A549 (cell line): ENCODE measurements around the gene ADAMTS1. TPM values are rescaled to one million over a fixed set of nuclear protein-coding genes. Genes with fewer than 3 reads are reported as not detected.

Experiments
- ATAC-seq, 2 experiments: fragments of 200-7000 bp in 1 of 2; fragments of >200 bp in 1 of 2; cut with Nextera tagmentation in 1 of 2; cut with Tn5 transposase in 1 of 2; 3 replicates each; pipeline versions ENCODE4 v1.8.0 to v1.9.1; 2018 to 2020; ENCODE audit warnings: mild to moderate bottlenecking in 1 of 2, moderate library complexity in 1 of 2
- CTCF ChIA-PET: fragments of 300-600 bp; sonication (Branson Sonifier 250); formaldehyde crosslinking; extraction: SDS; loops from one replicate; lab custom pipeline; 2021; ENCODE audit warnings: antibody characterized with exemption, inconsistent platforms; lab: Yijun Ruan, JAX
- POLR2A ChIA-PET: fragments of 350-600 bp; formaldehyde crosslinking; extraction: SDS; loops from one replicate; lab custom pipeline; 2021; ENCODE audit warnings: antibody characterized with exemption, inconsistent platforms; lab: Yijun Ruan, JAX
- DNase-seq, 2 experiments: peaks; one replicate each; pipeline versions ENCODE4 v3.0.0 to v3.0.0-alpha.2; 2011 to 2016; ENCODE audit warnings: low read depth in 1 of 2, low spot score in 1 of 2
- FAIRE-seq: peaks from 2 replicates; lab custom pipeline; 2011; peaks lifted over from hg19 to GRCh38; lab: Jason Lieb, UNC
- H3K27ac ChIP-seq, 2 experiments: fragments of >200 bp; sonication (Bioruptor Twin); formaldehyde crosslinking; 3 replicates each; pipeline ENCODE4 v1.5.1; 2016 to 2017
- H3K4me1 ChIP-seq: fragments of >200 bp; sonication (Bioruptor Twin); formaldehyde crosslinking; 3 replicates; pipeline ENCODE4 v1.6.1; 2016
- H3K4me2 ChIP-seq: fragments of >200 bp; sonication (Bioruptor Twin); formaldehyde crosslinking; 3 replicates; pipeline ENCODE4 v1.6.1; 2016
- H3K4me3 ChIP-seq: fragments of >200 bp; sonication (Bioruptor Twin); formaldehyde crosslinking; 3 replicates; pipeline ENCODE4 v1.5.1; 2016
- H3K9me3 ChIP-seq: fragments of >200 bp; sonication (Bioruptor Twin); formaldehyde crosslinking; 3 replicates; pipeline ENCODE4 v1.6.1; 2016
- CBX2 ChIP-seq: fragments of 200-600 bp; sonication (generic); IDR thresholded peaks from 2 replicates; pipeline ENCODE4 v1.6.1; 2016; ENCODE audit warnings: low read depth, mild to moderate bottlenecking, borderline replicate concordance
- CEBPB ChIP-seq, 2 experiments: fragments of >200 bp in 1 of 2; sonication (Bioruptor Twin) in 1 of 2; formaldehyde crosslinking in 1 of 2; IDR thresholded peaks; 2 replicates each; pipeline ENCODE4 v1.6.1; 2012 to 2016
- EHMT2 ChIP-seq: fragments of 200-600 bp; sonication (generic); IDR thresholded peaks from 2 replicates; pipeline ENCODE4 v1.6.1; 2016; ENCODE audit warnings: antibody characterized with exemption, low read depth, mild to moderate bottlenecking, moderate library complexity
- FOSB ChIP-seq: fragments of 250-450 bp; sonication (Bioruptor Pico); IDR thresholded peaks from 2 replicates; pipeline ENCODE4 v1.5.0; 2020; ENCODE audit warnings: mild to moderate bottlenecking, moderate library complexity
- FOSL2 ChIP-seq, 2 experiments: fragments of 450-650 bp in 1 of 2; fragments of >200 bp in 1 of 2; sonication (Bioruptor Twin) in 1 of 2; formaldehyde crosslinking; IDR thresholded peaks; 2 replicates each; pipeline versions ENCODE4 v1.5.0 to v1.6.1; 2016 to 2020; ENCODE audit warnings: mild to moderate bottlenecking in 1 of 2, moderate library complexity in 1 of 2
- FOXS1 ChIP-seq: fragments of 250-450 bp; sonication (Bioruptor Pico); IDR thresholded peaks from 2 replicates; pipeline ENCODE4 v1.5.0; 2020; ENCODE audit warnings: mild to moderate bottlenecking, moderate library complexity
- HOXA7 ChIP-seq: fragments of 250-450 bp; sonication (Bioruptor Pico); IDR thresholded peaks from 2 replicates; pipeline ENCODE4 v1.5.0; 2020; ENCODE audit warnings: mild to moderate bottlenecking, moderate library complexity
- HOXB13 ChIP-seq: fragments of 250-450 bp; sonication (Bioruptor Pico); IDR thresholded peaks from 2 replicates; pipeline ENCODE4 v1.5.0; 2020; ENCODE audit warnings: low read depth, mild to moderate bottlenecking, moderate library complexity
- HOXB5 ChIP-seq: fragments of 250-450 bp; sonication (Bioruptor Pico); IDR thresholded peaks from 2 replicates; pipeline ENCODE4 v1.5.0; 2020; ENCODE audit warnings: mild to moderate bottlenecking, moderate library complexity
- PHF8 ChIP-seq: fragments of 200-600 bp; sonication (generic); IDR thresholded peaks from 2 replicates; pipeline ENCODE4 v1.6.1; 2016; ENCODE audit warnings: low read depth, mild to moderate bottlenecking, antibody characterized with exemption, moderate library complexity, borderline replicate concordance
- RCOR1 ChIP-seq: fragments of 150-350 bp; IDR thresholded peaks from 2 replicates; pipeline ENCODE4 v1.6.1; 2014; ENCODE audit warnings: antibody characterized with exemption, low read length, low read depth
- RFX5 ChIP-seq: fragments of 450-650 bp; IDR thresholded peaks from 2 replicates; pipeline ENCODE4 v1.7.1; 2014; ENCODE audit warnings: antibody characterized with exemption, mild to moderate bottlenecking, moderate library complexity
- TP53 ChIP-seq: fragments of 250-450 bp; sonication (Bioruptor Pico); IDR thresholded peaks from 2 replicates; pipeline ENCODE4 v1.5.0; 2021; ENCODE audit warnings: mild to moderate bottlenecking, moderate library complexity
- ZNF302 ChIP-seq: fragments of 250-450 bp; sonication (Bioruptor Pico); IDR thresholded peaks from 2 replicates; pipeline ENCODE4 v1.9.0; 2021; ENCODE audit warnings: inconsistent platforms, mild to moderate bottlenecking, moderate library complexity
- WGBS: methylation state at CpG from one replicate; pipeline ENCODE4 v1.1.6; 2017; ENCODE audit errors: missing lambda C conversion rate; 5-methylcytosine and 5-hydroxymethylcytosine counted together
- polyA plus RNA-seq, 4 experiments: library from polyadenylated mRNA; depleted of rRNA in 3 of 4; stranded (reverse); fragments of >200 nt; fragmentation: RNase III in 1 of 4; extraction: RNeasy Plus Mini Kit Qiagen cat#74134 plus additional on column Dnase treatment in 1 of 4; gene quantifications; 2 replicates in 3 of 4; 3 replicates in 1 of 4; pipeline ENCODE4 v1.2.3, GENCODE V29; 2011 to 2017
- TF ChIP-seq, protein P1 (sequence below): fragments of >200 bp; sonication (Bioruptor Twin); formaldehyde crosslinking; IDR thresholded peaks from 3 replicates; pipeline ENCODE4 v1.5.1; 2016
- TF ChIP-seq, protein P2 (sequence below): fragments of 250-450 bp; sonication (Bioruptor Pico); IDR thresholded peaks from 2 replicates; pipeline ENCODE4 v1.5.0; 2020; ENCODE audit warnings: low read depth, mild to moderate bottlenecking, moderate library complexity
- TF ChIP-seq, protein P3 (sequence below): fragments of >200 bp; sonication (Bioruptor Twin); formaldehyde crosslinking; IDR thresholded peaks from 3 replicates; pipeline ENCODE4 v1.6.1; 2016
- TF ChIP-seq, protein P4 (sequence below): fragments of 450-650 bp; IDR thresholded peaks from 2 replicates; pipeline ENCODE4 v1.6.1; 2014; ENCODE audit warnings: antibody characterized with exemption
- TF ChIP-seq, protein P5 (sequence below): IDR thresholded peaks from 2 replicates; pipeline ENCODE4 v1.6.1; 2012

Gene ADAMTS1
- polyA plus RNA-seq, 2 of the 4 experiments (the other 2 are of a cell fraction) = 0.17 TPM

DNA sequence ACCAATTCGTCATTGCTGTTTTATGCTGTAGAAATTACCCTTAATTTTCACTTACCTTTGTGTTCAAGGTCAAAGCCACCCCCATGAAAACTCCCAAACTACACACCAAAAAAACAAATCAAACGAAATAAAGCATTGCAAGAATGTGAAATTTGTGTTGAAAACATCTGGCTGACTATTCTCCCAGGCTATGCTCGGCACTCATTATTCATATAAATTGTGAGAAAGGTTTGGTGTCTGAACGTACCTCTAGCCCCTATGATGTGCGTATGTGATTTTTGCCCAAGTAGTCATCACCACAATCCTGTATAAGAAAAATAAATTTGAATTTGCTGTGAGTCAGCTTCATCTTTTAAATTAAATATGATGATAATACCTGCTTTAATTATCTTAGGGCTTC, 34.9 kb downstream of the ADAMTS1 start (continued):
- TF ChIP-seq, protein P1, sequence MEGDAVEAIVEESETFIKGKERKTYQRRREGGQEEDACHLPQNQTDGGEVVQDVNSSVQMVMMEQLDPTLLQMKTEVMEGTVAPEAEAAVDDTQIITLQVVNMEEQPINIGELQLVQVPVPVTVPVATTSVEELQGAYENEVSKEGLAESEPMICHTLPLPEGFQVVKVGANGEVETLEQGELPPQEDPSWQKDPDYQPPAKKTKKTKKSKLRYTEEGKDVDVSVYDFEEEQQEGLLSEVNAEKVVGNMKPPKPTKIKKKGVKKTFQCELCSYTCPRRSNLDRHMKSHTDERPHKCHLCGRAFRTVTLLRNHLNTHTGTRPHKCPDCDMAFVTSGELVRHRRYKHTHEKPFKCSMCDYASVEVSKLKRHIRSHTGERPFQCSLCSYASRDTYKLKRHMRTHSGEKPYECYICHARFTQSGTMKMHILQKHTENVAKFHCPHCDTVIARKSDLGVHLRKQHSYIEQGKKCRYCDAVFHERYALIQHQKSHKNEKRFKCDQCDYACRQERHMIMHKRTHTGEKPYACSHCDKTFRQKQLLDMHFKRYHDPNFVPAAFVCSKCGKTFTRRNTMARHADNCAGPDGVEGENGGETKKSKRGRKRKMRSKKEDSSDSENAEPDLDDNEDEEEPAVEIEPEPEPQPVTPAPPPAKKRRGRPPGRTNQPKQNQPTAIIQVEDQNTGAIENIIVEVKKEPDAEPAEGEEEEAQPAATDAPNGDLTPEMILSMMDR = no peak
- no peak for TF ChIP-seq TP53 (CRISPR knock-in tag)
- TF ChIP-seq, all 56 proteins: peak for 0

DNA sequence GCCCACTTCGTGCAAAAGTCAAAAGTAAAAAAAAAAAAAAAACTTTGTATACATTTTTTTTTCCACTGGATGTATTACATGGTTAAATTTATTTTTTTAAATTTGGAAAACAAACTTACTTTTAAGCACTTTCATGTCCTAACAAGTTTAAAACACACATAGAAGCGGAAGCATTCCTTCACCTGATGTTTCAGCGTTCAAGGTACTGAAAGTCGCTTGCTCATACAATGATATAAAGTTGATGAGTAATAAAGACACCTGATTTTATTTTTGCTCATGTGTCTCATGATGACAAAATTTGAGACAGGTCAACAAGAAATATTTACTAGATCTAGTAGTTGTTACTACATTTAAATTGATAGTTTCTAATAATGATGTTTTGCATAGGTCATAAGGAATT, 35.5 kb downstream of the ADAMTS1 start:
- no peak for DNase-seq
- ATAC-seq = no peak
- WGBS = 54% methylated on average over 4 of the region's 4 CpGs
- no peak overlapping the region for H3K27ac ChIP-seq
- ChIA-PET CTCF (no interaction called here), POLR2A (no interaction called here)
- FAIRE-seq = no peak
- no peak overlapping the region for H3K4me2 ChIP-seq
- H3K9me3 ChIP-seq = no peaks in the 10 kb centered on the region
- TF ChIP-seq CBX2 = no peak
- no peak for TF ChIP-seq HOXB5 (CRISPR knock-in tag)
- TF ChIP-seq, protein P2, sequence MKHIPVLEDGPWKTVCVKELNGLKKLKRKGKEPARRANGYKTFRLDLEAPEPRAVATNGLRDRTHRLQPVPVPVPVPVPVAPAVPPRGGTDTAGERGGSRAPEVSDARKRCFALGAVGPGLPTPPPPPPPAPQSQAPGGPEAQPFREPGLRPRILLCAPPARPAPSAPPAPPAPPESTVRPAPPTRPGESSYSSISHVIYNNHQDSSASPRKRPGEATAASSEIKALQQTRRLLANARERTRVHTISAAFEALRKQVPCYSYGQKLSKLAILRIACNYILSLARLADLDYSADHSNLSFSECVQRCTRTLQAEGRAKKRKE (CRISPR knock-in tag) = no peak
- TF ChIP-seq, protein P1 = no peak
- TF ChIP-seq, protein P3, sequence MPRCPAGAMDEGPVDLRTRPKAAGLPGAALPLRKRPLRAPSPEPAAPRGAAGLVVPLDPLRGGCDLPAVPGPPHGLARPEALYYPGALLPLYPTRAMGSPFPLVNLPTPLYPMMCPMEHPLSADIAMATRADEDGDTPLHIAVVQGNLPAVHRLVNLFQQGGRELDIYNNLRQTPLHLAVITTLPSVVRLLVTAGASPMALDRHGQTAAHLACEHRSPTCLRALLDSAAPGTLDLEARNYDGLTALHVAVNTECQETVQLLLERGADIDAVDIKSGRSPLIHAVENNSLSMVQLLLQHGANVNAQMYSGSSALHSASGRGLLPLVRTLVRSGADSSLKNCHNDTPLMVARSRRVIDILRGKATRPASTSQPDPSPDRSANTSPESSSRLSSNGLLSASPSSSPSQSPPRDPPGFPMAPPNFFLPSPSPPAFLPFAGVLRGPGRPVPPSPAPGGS = no peak
- no peak for TF ChIP-seq PHF8
- TF ChIP-seq EHMT2 = no peak
- TF ChIP-seq HOXB13 = no peak
- no peak for TF ChIP-seq CEBPB (IDR thresholded peaks at IDR 0.05)
- TF ChIP-seq FOSB (CRISPR knock-in tag) = no peak
- TF ChIP-seq ZNF302 (CRISPR knock-in tag) = no peak
- TF ChIP-seq RCOR1 = no peak
- TF ChIP-seq, protein P4, sequence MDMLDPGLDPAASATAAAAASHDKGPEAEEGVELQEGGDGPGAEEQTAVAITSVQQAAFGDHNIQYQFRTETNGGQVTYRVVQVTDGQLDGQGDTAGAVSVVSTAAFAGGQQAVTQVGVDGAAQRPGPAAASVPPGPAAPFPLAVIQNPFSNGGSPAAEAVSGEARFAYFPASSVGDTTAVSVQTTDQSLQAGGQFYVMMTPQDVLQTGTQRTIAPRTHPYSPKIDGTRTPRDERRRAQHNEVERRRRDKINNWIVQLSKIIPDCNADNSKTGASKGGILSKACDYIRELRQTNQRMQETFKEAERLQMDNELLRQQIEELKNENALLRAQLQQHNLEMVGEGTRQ = no peak
- TF ChIP-seq, protein P5, sequence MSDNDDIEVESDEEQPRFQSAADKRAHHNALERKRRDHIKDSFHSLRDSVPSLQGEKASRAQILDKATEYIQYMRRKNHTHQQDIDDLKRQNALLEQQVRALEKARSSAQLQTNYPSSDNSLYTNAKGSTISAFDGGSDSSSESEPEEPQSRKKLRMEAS = no peak
- TF ChIP-seq HOXA7 (CRISPR knock-in tag) = no peak
- TF ChIP-seq RFX5 = no peak
- no peak for TF ChIP-seq FOXS1 (CRISPR knock-in tag)
- no peak for TF ChIP-seq FOSL2 (IDR thresholded peaks at IDR 0.05)
- TF ChIP-seq FOSL2 (CRISPR knock-in tag; IDR thresholded peaks at IDR 0.05) = no peak
- H3K4me1 ChIP-seq = no peaks in the 10 kb centered on the region
- H3K4me3 ChIP-seq = no peak overlapping the region
